Ectodermal cell (in vitro differentiated cells): ENCODE results near the gene STYXL1.
"Not testable (repeated sequence)": the region's sequence is repeated elsewhere in the genome, so short reads cannot be mapped to it uniquely, and the experiment has no call there.

Experiments used
- H3K27ac ChIP-seq: 2 replicates; pipeline ENCODE4 v1.7.0; 2013; ENCODE audit warnings: mild to moderate bottlenecking, low read depth, low read length; ENCODE audit not compliant: insufficient read depth, poor library complexity, severe bottlenecking
- H3K27me3 ChIP-seq: 2 replicates; pipeline ENCODE4 v1.7.0; 2013; ENCODE audit warnings: mild to moderate bottlenecking, low read length; ENCODE audit not compliant: insufficient read depth, control insufficient read depth, poor library complexity, severe bottlenecking
- H3K36me3 ChIP-seq: one replicate; pipeline ENCODE4 v1.7.0; 2013; ENCODE audit warnings: low read length; ENCODE audit not compliant: control insufficient read depth, insufficient read depth
- H3K4me1 ChIP-seq: one replicate; pipeline ENCODE4 v1.7.0; 2013; ENCODE audit warnings: low read length; ENCODE audit not compliant: control insufficient read depth, insufficient read depth
- H3K4me3 ChIP-seq: 2 replicates; pipeline ENCODE4 v1.7.0; 2013; ENCODE audit warnings: low read depth, low read length, control low read depth; ENCODE audit not compliant: insufficient read depth
- H3K9me3 ChIP-seq: 2 replicates; pipeline ENCODE4 v1.7.0; 2013; ENCODE audit warnings: mild to moderate bottlenecking, low read length, moderate library complexity; ENCODE audit not compliant: control insufficient read depth
- WGBS, 2 experiments: methylation state at CpG; one replicate each; pipeline ENCODE4 v1.1.7; 2013; ENCODE audit warnings: missing lambda C conversion rate in 2 of 2; 5-methylcytosine and 5-hydroxymethylcytosine counted together

STYXL1 gene

DNA sequence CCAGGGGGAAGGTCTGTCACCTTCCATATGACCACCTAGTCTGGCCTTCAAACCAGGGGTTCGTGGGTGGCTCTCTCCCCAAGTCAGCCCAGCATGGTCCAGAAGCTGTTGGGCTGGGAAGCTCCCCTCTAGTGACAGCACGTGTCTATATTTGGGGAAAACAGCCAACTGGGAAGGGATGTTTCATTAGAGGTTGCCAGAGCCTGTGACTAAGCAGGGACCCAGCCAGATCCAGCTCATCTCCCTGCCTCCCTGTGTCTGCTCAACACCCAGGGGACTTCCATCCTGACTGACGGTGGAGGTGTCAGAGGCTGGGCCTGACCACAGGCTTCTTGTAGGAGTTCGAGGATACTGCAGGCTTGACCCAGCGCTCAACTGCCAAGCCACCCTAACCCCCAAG lies 10.5 kb downstream of the STYXL1 start:
- Histone ChIP-seq H3K36me3 (peaks cover 7% of the 10 kb centered on the region), H3K27me3 (no peaks in the 10 kb centered on the region), H3K9me3 (no peaks in the 10 kb centered on the region), H3K4me3 (no peak overlapping the region), H3K27ac (no peak overlapping the region), H3K4me1 (no peaks in the 10 kb centered on the region)
- 92 to 95% methylated on average over 5 of the region's 5 CpGs for WGBS, 2 experiments

DNA sequence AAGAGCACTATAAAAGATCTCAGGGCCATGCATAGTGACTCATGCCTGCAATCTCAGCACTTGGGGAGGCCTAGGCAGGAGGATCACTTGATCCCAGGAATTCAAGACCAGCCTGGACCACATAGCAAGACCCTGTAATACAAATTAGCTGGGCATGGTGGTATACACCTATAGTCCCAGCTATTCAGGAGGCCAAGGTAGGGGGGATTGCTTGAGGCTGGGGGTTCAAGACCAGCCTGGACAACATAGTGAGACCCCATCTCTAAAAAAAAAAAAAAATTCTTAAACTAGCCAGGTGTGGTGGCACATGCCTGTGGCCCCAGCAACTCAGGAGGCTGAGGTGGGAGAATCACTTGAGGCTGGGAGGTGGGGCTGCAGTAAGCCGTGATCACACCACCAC lies 15.8 kb downstream of the STYXL1 start:
- peaks cover 3% of the 10 kb centered on the region for H3K36me3 ChIP-seq
- no peaks in the 10 kb centered on the region for H3K4me1 ChIP-seq
- H3K4me3 ChIP-seq: no peak overlapping the region
- H3K9me3 ChIP-seq: no peaks in the 10 kb centered on the region
- H3K27ac ChIP-seq: no peak overlapping the region
- WGBS, 2 experiments: 94 to 96% methylated on average over 1 of the region's 1 CpG
- H3K27me3 ChIP-seq: no peaks in the 10 kb centered on the region

GRCh38 chr7:76029682-76030081 lies 18.1 kb downstream of the STYXL1 start:
- H3K9me3 ChIP-seq, H3K27me3 ChIP-seq, H3K4me1 ChIP-seq, H3K27ac ChIP-seq, H3K36me3 ChIP-seq, H3K4me3 ChIP-seq: not testable (repeated sequence)
- 94 to 96% methylated on average over 7 of the region's 7 CpGs for WGBS, 2 experiments

DNA sequence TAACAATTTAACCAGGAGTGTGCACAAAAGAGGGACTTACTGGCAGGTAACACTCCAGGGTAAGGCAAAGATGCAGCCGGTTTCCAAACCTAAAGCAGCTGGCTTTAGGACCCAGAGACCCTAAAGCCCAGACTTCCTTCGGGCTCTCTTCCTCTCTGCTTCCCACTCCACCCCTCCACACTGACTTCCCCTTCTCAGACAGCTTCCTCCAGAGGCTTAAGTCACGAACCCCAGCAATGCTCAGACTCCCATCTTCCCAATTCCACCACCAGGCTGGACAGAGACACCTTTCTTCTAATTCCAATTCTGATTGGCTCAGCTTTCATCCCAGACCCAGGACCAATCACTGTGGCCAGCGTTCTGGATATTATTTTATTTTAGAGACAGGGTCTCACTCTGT lies 24.8 kb downstream of the STYXL1 start:
- 62% methylated on average over 4 of the region's 4 CpGs for WGBS, 2 experiments
- Histone ChIP-seq H3K27ac (no peak overlapping the region), H3K27me3 (no peaks in the 10 kb centered on the region), H3K9me3 (no peaks in the 10 kb centered on the region), H3K36me3 (peaks cover 2% of the 10 kb centered on the region), H3K4me1 (no peaks in the 10 kb centered on the region), H3K4me3 (no peak overlapping the region)

DNA sequence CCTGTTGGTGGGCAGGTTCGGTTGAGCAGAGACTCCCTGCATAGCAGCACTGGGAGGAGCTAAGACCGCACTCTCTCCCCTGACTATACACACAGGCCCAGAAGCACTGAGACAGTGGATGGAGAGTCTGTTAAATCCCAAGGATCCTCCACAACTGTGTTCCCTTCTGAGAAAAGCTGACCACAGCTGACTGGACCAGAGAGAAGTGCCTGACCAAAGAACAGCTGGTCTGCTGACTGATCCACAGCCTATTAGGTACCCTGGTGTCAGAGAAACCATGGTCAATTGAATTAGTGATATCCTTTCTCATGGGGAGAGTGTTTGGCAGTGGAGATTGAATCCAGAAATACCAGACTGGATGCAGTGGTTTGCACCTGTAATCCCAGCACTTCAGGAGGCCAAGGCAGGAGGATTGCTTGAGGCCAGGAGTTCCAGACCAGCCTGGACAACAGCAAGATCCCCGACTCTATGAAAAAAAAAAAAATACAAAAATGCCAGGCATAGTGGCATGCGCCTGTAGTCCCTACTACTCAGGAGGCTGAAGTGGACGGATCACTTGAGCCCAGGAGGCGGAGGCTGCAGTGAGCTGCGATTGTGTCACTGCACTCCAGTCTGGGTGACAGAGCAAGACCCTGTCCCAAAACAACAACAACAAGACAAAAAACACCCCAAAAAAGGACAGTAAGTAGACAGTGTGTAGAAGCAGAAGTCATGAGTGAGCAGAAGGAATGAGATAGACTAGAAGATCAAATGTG lies 25.6 kb downstream of the STYXL1 start:
- no peaks in the 10 kb centered on the region for H3K27me3 ChIP-seq
- WGBS, 2 experiments: 92 to 93% methylated on average over 7 of the region's 7 CpGs
- no peak overlapping the region for H3K27ac ChIP-seq
- H3K4me3 ChIP-seq: no peak overlapping the region
- no peaks in the 10 kb centered on the region for H3K4me1 ChIP-seq
- H3K36me3 ChIP-seq: peaks cover 4% of the 10 kb centered on the region
- no peaks in the 10 kb centered on the region for H3K9me3 ChIP-seq

DNA sequence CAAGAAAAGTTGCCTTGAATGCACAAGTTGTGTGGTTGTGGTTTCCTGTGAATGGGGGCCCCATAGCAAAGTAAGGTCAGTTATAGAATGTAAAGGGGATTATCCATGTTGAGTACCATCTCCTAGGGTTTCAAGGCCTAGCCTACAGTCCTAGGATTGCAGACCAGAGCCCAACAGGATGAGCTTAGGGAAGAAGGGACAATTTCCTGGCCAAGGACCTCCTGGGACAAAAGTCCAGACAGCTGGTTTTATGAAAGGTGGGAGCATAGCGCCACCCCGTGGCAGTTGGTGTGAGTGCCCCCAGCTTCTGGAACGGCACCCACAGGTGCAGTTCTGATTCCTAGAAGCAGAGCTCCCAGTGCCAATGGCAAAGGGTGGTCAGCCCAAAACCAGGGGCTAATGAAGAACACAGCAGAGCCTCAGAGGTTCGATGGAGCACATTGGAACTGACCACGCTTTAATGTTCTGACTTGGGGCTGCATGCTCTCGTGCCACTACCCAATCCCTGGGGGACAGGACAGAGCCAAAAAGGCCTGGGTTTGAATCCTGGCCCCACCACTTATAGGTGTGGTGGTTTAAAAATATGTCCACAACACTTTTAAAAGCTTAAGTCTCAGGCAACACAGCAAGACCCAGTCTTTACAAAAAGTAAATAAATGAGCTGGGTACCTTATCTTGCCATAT lies 27.6 kb downstream of the STYXL1 start:
- WGBS, 2 experiments: 55 to 56% methylated on average over 6 of the region's 6 CpGs
- Histone ChIP-seq H3K27ac (no peak overlapping the region), H3K27me3 (no peaks in the 10 kb centered on the region), H3K9me3 (no peaks in the 10 kb centered on the region), H3K36me3 (peaks cover 4% of the 10 kb centered on the region), H3K4me1 (no peaks in the 10 kb centered on the region), H3K4me3 (no peak overlapping the region)

DNA sequence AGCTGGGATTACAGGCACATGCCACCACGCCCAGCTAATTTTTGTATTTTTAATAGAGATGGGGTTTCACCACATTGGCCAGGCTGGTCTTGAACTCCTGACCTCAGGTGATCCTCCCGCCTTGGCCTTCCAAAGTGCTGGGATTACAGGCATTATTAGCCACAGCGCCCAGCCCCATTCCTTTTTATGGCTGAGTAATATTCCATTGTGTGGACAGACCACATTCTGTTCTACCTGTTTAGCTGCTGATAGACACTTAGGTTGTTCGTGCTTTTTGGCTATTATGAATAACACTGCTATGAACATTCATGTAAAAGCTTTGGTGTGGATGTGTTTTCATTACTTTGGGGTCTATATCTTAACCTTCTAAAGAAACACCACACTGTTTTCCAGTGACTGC lies 29.3 kb downstream of the STYXL1 start:
- not testable (repeated sequence) for H3K36me3 ChIP-seq, H3K27ac ChIP-seq, H3K4me3 ChIP-seq, H3K9me3 ChIP-seq, H3K27me3 ChIP-seq, H3K4me1 ChIP-seq
- WGBS, 2 experiments: 92 to 95% methylated on average over 4 of the region's 4 CpGs

DNA sequence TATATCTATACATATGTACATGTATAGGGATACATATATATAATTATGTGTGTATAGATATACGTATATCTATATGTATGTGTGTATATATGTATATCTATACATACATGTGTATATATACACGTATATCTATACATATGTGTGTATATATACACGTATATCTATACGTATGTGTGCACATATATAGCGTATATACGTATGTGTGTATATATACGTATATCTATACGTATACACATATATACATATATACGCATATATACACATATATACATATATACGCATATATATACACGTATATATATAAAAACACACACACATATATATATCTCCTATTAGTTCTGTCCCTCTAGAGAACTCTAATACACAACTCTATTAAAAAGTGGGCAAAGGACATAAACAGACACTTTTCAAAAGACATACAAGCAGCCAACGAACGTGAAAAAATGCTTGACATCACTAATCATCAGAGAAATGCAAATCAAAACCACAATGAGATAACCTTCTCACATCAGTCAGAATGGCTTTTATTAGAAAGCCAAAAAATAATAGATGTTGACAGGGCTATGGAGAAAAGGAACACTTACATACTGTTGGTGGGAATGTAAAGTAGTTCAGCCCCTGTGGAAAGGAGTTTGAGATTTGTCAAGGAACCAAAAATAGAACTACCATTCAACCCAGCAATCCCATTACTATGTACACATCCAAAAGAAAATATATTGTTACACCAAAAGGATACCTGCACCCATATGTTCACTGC lies 31.4 kb downstream of the STYXL1 start:
- Histone ChIP-seq H3K27ac (no peak overlapping the region), H3K36me3 (peaks cover 4% of the 10 kb centered on the region), H3K9me3 (no peaks in the 10 kb centered on the region), H3K27me3 (no peaks in the 10 kb centered on the region), H3K4me3 (no peak overlapping the region), H3K4me1 (no peaks in the 10 kb centered on the region)
- 91 to 93% methylated on average over 4 to 11 of the region's 13 CpGs for WGBS, 2 experiments

GRCh38 chr7:76011442-76011861 lies 36.3 kb downstream of the STYXL1 start:
- H3K4me3 ChIP-seq: no peak overlapping the region
- no peaks in the 10 kb centered on the region for H3K9me3 ChIP-seq
- 92 to 94% methylated on average over 8 of the region's 8 CpGs for whole genome bisulfite sequencing, 2 experiments
- no peak overlapping the region for H3K27ac ChIP-seq
- no peaks in the 10 kb centered on the region for H3K36me3 ChIP-seq
- H3K4me1 ChIP-seq: no peaks in the 10 kb centered on the region
- no peaks in the 10 kb centered on the region for H3K27me3 ChIP-seq
